ENCODE data around the gene SHISA5.

The SHISA5 gene

DNA sequence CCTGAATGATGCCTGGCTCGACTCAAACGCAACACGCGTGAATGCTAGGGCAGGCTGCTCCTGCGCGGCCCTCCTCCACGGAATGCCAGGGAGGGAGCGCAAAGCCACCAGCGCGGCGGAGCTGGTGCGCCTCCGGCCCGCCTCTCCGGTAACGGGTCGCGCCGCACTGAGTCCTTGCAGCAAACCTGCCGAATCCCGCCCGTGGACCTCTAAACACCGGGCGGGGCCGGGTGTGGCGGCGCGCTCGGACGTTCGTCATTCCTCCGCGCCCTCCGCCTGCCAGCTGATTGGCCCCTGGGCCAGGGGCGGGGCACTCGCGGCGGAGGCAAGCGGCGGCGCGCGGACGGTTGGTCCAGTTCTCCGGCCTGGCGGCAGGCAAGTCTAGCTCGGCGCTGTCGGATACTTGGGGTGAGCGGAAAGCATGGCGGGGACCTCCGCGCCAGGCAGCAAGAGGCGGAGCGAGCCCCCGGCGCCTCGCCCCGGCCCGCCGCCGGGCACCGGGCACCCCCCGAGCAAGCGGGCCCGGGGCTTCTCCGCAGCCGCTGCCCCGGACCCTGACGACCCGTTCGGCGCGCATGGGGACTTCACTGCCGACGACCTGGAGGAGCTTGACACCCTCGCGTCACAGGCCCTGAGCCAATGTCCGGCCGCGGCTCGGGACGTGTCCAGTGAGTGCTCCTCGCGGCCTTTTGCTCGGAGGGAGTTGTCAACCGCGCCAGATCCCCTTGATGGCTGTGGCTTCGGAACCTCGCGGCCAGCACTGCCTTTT lies 57.4 kb downstream of the SHISA5 start, which contains the start of gene ATRIP:
Gene ATRIP, plus strand, starts transcription at position 313 of the 769 bp plus-strand sequence. Its CDS starts 109 bp downstream, at position 422.
- DNase-seq: peak; percentile 87

DNA sequence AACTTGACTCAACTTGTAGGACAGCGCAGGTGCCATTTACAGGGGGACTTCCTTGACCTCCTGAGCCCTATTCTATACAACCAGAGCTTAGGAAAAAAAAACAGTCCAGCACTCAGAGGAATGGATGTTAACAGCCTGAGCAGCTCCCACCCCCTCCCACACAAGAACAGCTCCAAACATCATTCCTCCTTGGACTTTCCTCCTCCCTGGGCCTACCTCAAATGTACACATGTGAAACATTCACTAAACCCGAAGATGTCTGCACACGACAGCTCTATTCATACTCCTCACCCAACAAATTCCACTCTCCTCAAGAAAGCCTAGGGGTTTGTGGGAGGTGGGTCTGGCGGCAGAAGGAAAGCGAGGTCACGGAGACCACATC lies 57.9 kb downstream of the SHISA5 start:
- no peak for DNase-seq

DNA sequence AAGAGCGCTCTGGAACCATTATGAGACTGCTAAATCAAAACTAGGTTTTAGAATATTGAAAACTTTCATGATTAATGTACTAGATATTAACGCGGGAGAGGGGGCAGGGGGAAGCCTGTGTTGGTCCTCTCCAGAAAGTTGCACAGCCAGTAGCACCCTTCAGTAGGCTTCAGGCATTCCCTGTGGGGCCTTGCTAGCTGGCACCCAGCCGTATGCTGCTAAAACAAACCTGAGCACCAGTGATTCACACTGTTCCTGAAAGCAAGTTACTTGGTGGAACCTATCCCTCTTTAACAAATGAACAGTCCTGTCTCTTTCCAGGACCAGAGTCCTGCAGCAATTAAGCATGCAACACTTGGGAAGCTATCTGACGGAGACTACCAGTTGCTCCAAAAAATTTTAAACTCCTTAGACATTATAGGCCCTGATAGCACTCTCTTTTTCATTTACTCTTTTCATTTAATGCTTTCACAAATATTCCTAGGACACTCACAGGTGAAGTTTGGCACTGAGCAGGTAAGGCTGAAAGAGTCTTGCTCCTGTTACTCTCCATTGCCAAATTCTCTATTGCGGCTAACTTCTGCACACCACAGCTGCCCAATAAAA lies 58.6 kb downstream of the SHISA5 start:
- no peak for DNase-seq

DNA sequence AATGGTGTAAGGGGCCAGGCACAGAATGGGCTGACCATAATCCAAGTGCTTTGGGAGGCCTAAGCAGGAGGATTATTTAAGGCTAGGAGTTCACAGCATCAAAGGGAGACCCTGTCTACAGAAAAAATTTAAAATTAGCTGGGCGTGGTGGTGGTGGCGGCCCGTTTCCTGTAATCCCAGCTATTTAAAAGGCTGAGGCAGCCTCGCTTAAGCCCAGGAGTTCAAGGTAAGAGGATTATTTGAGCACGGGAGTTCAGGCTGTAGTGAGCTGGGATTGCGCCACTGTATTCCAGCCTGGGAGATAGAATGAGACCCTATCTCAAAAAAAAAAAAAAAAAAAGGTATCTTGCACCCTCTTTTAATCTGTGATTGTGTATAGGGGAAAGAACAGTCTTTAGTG lies 62.0 kb downstream of the SHISA5 start:
- no peak for DNase-seq

DNA sequence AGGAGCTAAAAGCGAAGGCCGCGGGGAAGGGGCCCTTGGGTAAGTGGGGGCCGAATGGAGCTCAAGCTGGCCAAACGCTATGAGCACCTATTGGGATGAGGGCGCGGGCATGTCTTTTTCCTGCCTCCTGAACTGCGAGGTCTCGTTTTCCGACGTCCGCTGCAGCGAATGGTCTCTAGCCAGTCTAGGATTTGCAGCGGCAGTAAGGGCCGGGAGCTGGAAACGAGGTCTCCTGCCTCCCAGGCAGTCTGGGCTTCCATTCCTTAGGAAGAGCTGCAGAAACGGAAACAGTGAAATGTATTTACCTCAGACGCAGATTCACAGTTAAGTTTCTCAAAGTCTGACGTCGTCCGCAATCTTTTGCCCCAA lies 63.4 kb downstream of the SHISA5 start:
- DNase-seq: no peak

DNA sequence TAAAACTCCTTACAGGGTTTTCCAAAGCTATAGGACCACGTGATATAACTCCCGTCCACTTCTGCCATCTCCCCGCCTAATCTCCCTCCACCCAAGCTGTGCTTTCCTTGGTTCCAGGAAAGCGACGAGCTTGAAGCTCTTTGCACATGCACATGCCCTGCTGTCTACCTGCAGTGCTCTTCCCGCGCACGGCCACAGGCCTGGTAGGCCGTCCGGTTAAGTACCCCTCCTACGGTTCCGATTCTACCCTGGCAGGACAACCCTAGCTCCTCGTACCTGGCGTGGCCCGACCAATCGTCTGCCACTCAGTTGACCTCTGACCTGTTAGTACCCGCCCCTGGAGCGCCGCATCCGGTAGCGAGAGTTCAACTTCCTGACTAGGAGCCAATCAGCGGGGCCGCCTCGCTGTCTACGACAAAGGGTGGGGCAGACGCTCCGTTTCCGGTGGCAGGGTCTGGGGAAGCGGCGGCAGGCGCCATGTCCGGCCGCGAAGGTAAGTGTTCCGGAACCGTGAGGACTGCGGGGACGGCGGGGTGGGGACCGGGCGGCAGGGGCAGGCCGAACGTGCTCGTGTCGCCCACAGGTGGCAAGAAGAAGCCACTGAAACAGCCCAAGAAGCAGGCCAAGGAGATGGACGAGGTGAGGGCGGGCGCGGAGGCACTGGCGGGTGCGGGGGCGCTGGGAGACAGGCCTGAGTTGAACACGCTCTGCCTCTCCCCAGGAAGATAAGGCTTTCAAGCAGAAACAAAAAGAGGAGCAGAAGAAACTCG lies 64.0 kb downstream of the SHISA5 start, which contains the start of the genes CCDC51 and TMA7:
Gene CCDC51, minus strand, starts transcription at position 300 of the 770 bp plus-strand sequence. CDS start 4,991 bp downstream, outside the sequence.
Gene TMA7, plus strand, starts transcription at position 438 of the 770 bp plus-strand sequence. Its CDS starts 40 bp downstream, at position 478.
- DNase-seq: peak; percentile 99

DNA sequence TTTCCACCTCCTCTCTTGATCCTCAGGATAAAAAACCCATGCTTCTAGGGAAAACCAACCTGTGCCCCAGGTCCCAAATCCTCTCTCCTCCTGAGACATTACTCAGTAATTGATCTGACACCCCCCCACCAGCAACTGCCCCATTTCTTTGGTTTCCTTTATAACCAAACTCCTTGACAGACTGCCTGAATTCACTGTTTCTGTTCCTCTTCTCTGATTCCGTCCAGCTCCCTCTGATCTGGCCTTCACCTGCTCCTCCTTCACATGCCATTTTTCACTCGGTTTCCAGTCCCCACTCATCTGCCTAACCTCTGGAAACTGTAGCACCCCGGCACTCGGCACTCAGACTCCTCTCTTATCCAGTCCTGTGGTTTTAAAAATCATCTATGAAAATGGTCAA lies 66.2 kb downstream of the SHISA5 start:
- DNase-seq: no peak

DNA sequence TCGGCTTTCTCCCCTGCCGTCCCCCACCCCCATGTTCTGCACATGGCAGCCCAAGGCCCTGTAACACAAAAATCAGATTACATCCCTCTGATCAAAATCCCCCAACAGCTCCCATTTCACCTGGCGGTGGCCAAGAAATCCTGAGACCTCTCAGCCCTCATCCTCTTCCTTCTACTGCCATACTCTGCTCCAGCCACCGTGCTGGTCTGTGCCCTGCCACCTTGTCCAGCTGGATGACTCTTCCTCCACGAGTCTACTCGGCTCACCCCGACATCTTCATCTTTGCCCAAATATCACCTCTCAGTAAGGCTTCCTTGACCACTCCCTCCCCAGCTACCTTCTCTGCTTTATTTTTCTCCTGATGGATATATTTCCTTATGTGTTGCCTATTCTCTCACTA lies 67.1 kb downstream of the SHISA5 start:
- DNase-seq: no peak

DNA sequence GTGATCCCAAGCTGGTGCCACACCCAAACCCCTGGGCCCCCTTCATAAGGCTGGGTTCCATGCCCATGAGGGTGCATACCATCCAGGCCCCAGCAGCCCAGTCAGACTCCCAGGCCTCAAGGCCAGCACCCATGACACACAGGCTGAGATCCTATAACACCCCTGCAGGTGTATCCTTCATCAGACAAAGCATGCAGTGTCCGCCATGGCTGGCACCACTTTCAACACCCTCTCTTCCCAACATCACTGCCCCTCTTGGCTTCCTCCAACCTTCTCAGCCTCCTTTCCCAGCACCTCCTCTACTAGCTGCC lies 67.5 kb downstream of the SHISA5 start:
- no peak for DNase-seq

DNA sequence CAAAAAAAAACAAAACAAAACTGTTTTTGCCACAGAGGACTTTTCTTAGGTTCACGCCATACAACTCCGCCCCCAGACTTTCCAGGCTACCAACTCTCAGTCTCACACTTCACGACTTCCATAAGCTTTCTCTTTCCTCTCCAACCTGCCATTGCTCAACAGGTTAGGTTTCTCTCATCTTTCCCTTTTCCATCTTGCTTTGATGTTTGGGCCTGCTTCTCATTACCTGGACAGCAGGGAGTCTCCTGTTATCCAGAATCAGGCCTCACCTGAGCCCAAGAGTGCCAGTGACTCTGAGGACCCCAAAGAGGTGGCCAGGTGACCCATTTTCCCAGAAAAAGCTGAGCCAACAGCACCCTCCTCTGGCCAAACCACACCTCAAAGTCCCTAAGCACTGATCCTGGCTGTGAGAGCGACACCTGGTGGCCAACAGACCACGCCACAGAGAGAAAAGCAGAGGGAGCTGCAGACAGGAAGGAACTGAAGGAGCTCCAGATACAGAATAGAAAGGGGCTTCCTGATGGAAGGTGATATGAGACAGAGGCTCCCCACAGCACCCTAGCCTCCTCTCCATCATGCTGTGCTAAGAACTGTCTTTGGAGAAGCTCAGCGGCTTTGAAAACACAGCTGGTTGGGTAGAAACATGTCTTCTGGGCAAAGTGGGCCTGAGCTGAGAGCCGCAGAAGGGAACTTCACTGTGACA lies 68.0 kb downstream of the SHISA5 start:
- DNase-seq: peak; percentile 86

DNA sequence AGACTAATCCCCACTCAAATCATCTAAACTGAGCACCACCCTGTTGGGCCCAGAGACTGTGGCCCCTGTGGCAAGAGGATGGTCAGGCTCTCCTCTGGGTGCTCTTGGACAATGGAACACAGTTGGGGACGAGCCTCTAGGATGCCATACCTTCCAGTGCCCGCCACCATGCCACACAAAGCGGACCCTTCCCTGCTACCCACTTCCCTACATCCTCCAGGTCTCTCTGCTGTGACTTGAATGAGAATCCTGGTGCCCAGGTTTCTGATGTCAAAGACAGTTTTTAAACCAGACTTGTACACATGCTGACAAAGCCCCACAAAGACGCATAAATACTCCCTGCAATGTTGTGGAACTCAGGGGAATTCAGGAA lies 68.8 kb downstream of the SHISA5 start:
- no peak for DNase-seq

DNA sequence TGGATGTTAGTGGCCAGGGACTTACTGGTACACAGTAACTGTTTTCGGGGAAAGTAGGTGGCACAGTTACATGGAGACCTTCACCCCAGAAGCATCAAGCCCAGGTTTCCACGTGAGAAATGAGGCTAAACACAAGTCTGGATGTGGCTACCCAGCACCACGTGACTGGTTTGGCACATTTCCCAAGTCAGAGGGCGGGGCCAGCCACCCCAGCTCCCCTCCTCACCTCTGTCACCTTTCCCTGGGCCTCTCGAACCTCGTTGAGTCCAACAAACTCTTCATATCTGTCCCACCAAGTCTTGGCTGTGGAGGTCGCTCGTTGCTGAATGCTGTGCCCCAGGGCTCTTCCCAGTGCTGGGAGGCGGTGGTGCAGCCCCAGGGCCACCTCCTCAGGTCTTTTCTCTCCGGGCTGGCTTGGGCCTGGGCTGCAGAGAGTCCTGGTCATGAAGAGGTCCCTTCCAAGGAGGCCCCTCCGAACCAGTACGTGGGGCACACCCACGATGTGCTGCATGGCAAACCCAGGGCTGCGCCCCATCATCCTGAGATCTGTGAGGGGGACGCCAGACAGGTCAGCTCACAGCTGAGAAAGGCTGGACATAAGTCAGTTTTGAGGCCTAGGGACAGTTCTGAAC lies 69.3 kb downstream of the SHISA5 start:
- no peak for DNase-seq

DNA sequence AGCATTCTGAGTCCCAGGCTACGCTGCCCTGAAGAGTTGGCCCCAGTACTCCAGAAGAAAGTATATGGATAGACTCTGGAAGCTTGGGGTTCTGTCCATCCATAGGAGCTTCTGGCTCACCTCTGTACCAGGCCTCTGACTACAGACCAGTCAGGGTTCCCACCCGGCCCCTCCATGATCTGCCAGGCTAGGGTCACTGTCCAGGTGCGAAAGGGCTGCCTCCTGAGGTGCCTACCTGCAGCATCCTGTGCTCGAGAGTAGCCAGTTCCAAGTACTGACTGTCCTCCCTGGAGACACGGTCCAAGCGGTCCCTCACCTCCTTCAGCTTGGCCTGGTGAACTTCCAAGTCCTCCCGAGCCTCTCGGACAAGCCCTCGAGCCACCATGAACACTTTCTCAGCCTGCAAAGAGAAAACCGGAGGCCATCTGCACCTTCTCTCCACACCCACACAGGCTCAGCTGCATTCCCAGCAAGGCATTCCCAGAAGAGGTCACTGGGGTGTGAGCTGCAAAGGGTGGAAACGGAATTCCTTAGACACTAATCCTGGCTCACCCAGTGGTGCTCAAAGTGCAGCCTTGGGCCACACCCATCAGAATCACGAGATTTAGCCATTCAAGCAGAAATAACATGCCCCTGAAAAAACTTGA lies 70.4 kb downstream of the SHISA5 start:
- no peak for DNase-seq

DNA sequence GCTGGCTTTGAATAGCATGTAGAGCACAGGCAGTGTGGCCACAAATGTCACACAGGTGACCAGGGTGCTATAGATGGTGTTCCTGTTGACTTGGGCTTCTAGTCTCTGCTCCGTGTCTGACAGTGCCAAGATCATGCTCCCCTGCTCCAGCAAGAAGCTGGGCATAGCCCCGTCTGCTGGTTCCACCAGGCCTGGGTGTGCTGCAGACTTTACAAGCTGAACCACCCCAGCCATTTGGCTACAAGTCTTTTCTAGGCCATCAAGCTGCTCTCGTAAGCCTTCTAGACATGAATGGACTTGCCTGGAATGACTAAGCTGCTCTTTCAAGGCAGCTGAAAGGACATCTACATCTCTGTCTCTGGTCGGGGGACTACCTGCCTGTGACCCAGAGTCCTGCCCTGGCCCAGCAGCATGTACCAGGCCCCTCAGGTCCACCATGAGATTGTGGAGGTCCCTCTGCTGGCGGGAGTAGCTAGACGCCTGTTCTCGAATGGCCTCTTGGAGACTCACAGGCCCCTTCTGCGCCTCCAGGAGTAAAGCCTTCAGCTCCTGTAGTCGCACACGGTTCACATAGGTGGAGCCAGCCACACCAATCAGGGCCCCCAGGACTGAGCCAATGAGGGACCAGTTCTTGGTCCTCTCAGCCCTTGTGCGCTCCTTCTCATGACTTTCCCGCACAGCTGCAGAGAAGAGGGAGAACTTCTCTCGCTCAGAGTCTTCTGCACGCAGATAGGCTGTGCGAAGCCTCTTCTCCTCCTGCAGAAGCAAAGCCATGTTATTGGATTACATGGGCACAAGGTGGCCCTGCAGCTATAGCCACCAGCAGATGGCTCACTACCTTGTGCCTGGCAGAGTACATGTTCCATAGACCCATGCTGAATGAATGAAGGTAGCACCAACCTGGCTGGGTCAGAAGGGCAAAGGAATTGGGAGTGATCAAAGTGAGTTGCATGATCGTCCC lies 71.3 kb downstream of the SHISA5 start:
- DNase-seq: no peak

DNA sequence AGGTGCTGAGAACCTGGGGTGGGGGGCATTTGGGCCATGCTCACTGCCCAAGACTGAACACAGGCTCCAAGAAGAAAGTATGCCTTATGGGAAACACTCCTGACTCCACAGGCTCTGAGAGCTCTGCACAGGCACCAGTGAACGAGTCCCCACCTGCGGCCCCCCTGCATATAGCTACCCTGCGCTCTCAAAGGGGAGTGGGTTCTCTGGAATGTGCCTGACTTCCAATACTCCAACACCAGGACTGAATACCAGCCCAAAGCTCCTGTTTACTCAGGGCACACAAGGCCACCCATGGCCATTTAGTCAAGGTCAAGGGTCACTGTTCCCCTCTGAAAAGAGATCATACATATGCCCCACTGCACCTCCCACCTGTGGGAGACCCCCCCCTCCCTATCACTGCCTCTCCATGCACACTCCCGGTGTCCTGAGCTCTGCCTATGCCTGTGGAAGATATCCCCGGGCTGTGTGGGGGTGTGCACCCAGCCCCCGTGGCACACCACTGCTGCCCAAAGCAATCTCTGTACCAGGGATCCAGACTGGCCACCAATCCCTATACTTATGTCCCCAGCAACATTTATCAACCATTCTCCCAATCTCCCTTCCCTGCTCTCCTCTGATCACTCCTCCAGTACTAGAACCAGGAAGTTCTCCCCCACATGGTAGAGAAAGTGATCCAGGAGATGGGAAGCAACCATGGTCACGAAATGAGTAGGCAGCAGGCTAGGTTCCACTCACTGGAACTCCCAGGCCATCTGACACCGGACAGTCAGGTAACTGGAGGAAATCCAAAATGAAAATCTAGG lies 72.5 kb downstream of the SHISA5 start:
- DNase-seq: no peak

DNA sequence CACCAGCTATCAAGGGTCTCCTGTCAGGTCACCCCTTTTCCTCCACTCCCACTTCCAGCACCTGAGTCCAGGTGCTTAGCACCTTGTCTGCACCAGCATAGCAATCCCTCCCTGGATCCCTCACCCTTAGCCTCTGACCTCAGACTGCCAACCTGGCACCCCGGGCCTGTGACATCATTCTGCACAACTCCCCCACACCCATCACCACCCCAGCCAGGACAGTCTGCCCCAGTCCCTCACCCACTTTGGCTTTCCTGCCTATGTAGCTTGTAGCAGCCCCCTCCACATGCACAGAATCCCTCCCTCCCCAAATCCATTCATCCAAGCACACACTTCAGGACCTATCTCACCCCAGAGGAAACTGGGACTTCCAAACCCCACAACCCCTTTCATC lies 73.3 kb downstream of the SHISA5 start:
- no peak for DNase-seq

DNA sequence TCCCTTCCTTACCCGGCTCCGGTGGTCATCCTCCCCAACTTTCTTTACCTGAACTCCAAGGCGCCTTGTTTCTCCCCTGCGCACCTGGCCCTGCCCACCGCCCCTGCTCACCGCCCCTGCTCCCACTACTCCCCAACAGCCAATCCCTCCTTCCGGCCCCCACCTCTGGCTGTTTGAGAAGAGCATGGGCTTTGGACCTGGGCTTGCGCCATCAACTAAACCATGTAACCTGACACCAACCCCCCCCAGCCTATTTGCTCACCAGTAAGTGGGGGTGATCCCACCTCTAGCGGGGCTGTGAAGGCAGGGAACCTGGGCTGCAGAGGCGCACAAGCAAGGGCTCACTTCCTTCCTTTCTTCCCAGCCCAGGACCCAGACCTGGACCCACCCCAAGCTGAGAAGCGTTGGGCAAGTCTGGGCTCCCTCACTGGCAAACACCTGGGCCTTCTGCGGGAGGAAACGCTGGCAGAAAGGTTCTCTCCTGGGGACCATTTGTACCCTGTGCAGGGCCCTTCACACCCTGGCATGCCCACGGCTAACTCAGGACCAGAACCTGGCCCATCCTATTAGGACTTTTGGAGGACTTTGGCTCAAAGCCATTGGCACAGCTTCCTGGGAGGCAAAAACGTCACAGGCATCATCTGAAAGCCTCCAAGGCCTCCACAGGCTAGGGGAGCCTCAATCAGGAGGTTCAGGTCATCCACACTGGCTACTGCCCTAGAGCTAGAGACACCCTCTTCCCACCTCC lies 73.8 kb downstream of the SHISA5 start, which contains the start of gene PLXNB1:
Gene PLXNB1, minus strand, starts transcription at position 127 of the 748 bp plus-strand sequence. CDS start 5,475 bp downstream, outside the sequence.
- no peak for DNase-seq

DNA sequence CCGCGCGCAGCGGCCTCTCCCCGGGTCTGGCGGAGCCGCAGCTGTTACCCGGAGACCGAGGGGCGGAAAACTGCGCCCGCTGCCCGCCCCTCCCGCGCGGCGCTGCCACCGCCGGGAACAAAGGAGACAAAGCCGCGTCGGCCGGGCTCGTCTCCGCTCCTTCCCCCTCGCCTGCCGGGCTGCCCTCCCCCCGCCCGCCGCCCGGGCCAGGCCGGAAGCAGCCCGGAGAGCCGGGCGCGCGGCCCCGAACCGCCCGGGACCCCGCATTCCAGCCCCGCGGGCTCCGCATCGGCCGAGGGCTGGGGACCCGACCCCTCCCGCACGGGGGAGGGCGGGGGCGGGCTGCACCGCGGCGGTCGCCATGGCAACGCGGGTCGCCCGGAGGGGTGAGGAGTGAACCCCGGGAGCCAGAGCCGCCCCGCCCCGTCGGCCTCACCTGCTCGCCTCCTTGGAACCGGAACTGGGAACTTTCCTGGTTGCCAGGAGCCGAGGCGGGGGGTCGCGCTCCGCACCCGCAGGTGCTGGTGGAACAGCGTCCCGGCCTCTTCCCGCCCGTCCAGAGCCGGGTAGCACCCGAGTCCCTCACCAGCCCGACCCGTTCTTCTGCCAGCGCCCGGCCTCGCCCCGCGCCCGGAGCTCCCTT lies 74.5 kb downstream of the SHISA5 start:
- peak; percentile 68 for DNase-seq

All from activated naive CD4-positive, alpha-beta T cell treated with Interleukin-2 at 50 U/mL for 16 hours (primary cell).